ENCODE results near the gene LMBRD2. TPM values are rescaled to one million over a fixed set of nuclear protein-coding genes. Genes with fewer than 3 reads are reported as not detected.

Gene LMBRD2
- polyA plus RNA-seq, 1 of the 3 experiments (the other 2 are of a cell fraction): 1.6 TPM

- TF ChIP-seq USF2 (IDR thresholded peaks at IDR 0.05; ENCODE audit: borderline replicate concordance, low read depth, low read length) (no peak), EP300 (IDR thresholded peaks at IDR 0.05; ENCODE audit: borderline replicate concordance in 1 of 2, low read depth in 1 of 2, low read length in 1 of 2) (no peak), TEAD4 (IDR thresholded peaks at IDR 0.05; ENCODE audit: borderline replicate concordance, insufficient read depth) (no peak), MXI1 (IDR thresholded peaks at IDR 0.05; ENCODE audit: low read depth, low read length) (peak; percentile 73; the same call in 1 of the 2 replicates), YY1 (IDR thresholded peaks at IDR 0.05; ENCODE audit: low read depth) (no peak), RCOR1 (IDR thresholded peaks at IDR 0.05; ENCODE audit: low read length) (no peak), EZH2phosphoT487 (IDR thresholded peaks at IDR 0.05; ENCODE audit: borderline replicate concordance, low read depth) (no peak), NFIC (IDR thresholded peaks at IDR 0.05; ENCODE audit: borderline replicate concordance) (no peak), TAF1 (IDR thresholded peaks at IDR 0.05; ENCODE audit: borderline replicate concordance, low read depth, low read length) (no peak), SIN3A (IDR thresholded peaks at IDR 0.05; ENCODE audit: borderline replicate concordance, low read depth, low read length) (no peak)
- TF ChIP-seq, protein P1, sequence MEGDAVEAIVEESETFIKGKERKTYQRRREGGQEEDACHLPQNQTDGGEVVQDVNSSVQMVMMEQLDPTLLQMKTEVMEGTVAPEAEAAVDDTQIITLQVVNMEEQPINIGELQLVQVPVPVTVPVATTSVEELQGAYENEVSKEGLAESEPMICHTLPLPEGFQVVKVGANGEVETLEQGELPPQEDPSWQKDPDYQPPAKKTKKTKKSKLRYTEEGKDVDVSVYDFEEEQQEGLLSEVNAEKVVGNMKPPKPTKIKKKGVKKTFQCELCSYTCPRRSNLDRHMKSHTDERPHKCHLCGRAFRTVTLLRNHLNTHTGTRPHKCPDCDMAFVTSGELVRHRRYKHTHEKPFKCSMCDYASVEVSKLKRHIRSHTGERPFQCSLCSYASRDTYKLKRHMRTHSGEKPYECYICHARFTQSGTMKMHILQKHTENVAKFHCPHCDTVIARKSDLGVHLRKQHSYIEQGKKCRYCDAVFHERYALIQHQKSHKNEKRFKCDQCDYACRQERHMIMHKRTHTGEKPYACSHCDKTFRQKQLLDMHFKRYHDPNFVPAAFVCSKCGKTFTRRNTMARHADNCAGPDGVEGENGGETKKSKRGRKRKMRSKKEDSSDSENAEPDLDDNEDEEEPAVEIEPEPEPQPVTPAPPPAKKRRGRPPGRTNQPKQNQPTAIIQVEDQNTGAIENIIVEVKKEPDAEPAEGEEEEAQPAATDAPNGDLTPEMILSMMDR (IDR thresholded peaks at IDR 0.05): 0 out of 2 replicates have a peak, but pooled peaks have one; percentile 7
- TF ChIP-seq, protein P2, sequence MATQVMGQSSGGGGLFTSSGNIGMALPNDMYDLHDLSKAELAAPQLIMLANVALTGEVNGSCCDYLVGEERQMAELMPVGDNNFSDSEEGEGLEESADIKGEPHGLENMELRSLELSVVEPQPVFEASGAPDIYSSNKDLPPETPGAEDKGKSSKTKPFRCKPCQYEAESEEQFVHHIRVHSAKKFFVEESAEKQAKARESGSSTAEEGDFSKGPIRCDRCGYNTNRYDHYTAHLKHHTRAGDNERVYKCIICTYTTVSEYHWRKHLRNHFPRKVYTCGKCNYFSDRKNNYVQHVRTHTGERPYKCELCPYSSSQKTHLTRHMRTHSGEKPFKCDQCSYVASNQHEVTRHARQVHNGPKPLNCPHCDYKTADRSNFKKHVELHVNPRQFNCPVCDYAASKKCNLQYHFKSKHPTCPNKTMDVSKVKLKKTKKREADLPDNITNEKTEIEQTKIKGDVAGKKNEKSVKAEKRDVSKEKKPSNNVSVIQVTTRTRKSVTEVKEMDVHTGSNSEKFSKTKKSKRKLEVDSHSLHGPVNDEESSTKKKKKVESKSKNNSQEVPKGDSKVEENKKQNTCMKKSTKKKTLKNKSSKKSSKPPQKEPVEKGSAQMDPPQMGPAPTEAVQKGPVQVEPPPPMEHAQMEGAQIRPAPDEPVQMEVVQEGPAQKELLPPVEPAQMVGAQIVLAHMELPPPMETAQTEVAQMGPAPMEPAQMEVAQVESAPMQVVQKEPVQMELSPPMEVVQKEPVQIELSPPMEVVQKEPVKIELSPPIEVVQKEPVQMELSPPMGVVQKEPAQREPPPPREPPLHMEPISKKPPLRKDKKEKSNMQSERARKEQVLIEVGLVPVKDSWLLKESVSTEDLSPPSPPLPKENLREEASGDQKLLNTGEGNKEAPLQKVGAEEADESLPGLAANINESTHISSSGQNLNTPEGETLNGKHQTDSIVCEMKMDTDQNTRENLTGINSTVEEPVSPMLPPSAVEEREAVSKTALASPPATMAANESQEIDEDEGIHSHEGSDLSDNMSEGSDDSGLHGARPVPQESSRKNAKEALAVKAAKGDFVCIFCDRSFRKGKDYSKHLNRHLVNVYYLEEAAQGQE (IDR thresholded peaks at IDR 0.05; ENCODE audit: low read depth, low read length): no peak
- TF ChIP-seq, protein P3, sequence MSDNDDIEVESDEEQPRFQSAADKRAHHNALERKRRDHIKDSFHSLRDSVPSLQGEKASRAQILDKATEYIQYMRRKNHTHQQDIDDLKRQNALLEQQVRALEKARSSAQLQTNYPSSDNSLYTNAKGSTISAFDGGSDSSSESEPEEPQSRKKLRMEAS (IDR thresholded peaks at IDR 0.05; ENCODE audit: low read depth): no peak; the same call in 1 of the 2 replicates
Measured at GRCh38 chr5:36150676-36151433, 832 bp downstream of the LMBRD2 start (continued).

Measured in SK-N-SH (cell line).